GM23248 (cell line): ENCODE data around the gene HBB.

ENCODE experiments used
- EZH2 ChIP-seq: fragments of 200-600 bp; sonication (generic); IDR thresholded peaks from 2 replicates; pipeline ENCODE4 v1.6.1; 2018; ENCODE audit warnings: antibody characterized with exemption, mild to moderate bottlenecking; ENCODE audit not compliant: insufficient read depth, poor library complexity, severe bottlenecking
- EZH2phosphoT487 ChIP-seq: fragments of 200-600 bp; sonication (generic); IDR thresholded peaks from 2 replicates; pipeline ENCODE4 v1.6.1; 2018; ENCODE audit warnings: antibody characterized with exemption, moderate library complexity, mild to moderate bottlenecking, low read depth; ENCODE audit not compliant: insufficient read depth

GRCh38 chr11:5266609-5267008 lies 39.7 kb upstream of the HBB start:
- TF ChIP-seq EZH2phosphoT487 (no peak), EZH2 (no peak)
